ENCODE results near the gene RNF208.

DNA sequence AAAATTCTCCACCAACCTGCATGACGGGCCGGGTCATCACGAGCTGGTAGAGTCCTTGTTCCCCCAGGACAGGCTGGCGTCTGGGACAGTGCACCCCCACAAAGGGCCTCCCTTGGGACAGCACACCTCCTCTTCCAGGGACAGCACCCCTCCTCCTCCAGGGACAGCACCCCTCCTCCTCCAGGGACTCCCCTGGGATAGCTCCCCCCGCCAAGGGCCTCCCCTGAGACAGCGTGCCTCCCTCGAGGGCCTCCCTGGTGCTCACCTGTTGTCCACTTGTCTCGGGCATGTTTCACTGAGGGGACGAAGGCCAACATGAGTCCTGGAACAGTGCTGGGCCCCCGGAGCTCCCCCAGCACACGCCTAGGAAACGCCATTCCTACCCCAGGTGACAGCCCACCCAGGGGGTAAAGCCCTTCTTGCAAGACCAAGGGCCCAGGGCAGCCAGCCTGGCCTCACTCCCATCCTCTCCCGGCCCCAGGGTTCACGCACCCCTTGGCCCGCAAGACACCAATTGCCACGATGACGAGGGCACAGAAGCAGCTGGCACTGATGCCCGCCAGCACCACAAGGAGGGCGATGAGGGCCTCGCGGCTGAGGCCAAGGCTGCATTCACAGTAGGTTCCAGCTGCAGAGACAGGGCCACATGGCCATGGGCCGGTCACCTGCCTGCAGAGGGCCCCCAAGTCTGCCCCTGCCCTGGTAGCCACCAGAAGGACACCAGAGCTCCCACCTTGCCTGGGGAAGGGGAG lies 50.7 kb downstream of the RNF208 start:
- TF ChIP-seq CTCF (IDR thresholded peaks at IDR 0.05) (no peak), EZH2 (IDR thresholded peaks at IDR 0.05; ENCODE audit: borderline replicate concordance, insufficient read depth, low read depth, low read length, poor library complexity, severe bottlenecking) (no peak)

Data from B cell (primary cell).